Adrenal gland (tissue), 12 donors: ENCODE data around the gene DDR1. TPM values are rescaled to one million over a fixed set of nuclear protein-coding genes. Genes with fewer than 3 reads are reported as not detected.

ENCODE experiments used
- DNase-seq, 7 donors: peaks; one replicate each; pipeline ENCODE4 v3.0.0-alpha.2; 2019 to 2020
- H3K27ac ChIP-seq, 5 donors: fragments of 200-600 bp; sonication (generic) in 4 of 5; 1 replicate in 3 of 5; 2 replicates in 2 of 5; pipeline versions ENCODE4 v1.5.1 to v1.8.0; 2016 to 2020; ENCODE audit warnings: mild to moderate bottlenecking in 1 of 5
- H3K27me3 ChIP-seq: fragments of 200-600 bp; 2 replicates; pipeline ENCODE4 v1.8.0; 2021
- H3K36me3 ChIP-seq, 2 donors: fragments of 200-600 bp; replicated peaks in 1 of 2; 1 replicate in 1 of 2; 2 replicates in 1 of 2; pipeline versions ENCODE4 v1.5.1 to v1.8.0; 2018 to 2022
- H3K4me1 ChIP-seq, 2 donors: fragments of 200-600 bp; replicated peaks in 1 of 2; 1 replicate in 1 of 2; 2 replicates in 1 of 2; pipeline versions ENCODE4 v1.5.1 to v1.8.0; 2018 to 2021
- H3K4me3 ChIP-seq, 4 donors: fragments of 200-600 bp; sonication (generic) in 3 of 4; one replicate each; pipeline ENCODE4 v1.5.1; 2016 to 2018
- H3K9me3 ChIP-seq, 3 donors: fragments of 200-600 bp; sonication (generic) in 1 of 3; replicated peaks in 1 of 3; 1 replicate in 2 of 3; 2 replicates in 1 of 3; pipeline versions ENCODE4 v1.5.1 to v1.8.0; 2016 to 2021
- CTCF ChIP-seq, 6 experiments: fragments of 450-650 bp in 4 of 6; fragments of 200-600 bp in 2 of 6; sonication (generic) in 1 of 6; IDR thresholded peaks; 1 replicate in 5 of 6; 2 replicates in 1 of 6; pipeline versions ENCODE4 v1.5.1 to v1.8.0; 2016 to 2021; ENCODE audit warnings: antibody characterized with exemption in 6 of 6, mild to moderate bottlenecking in 2 of 6, moderate library complexity in 1 of 6
- POLR2A ChIP-seq, 2 donors: fragments of 450-650 bp; IDR thresholded peaks; one replicate each; pipeline ENCODE4 v1.6.1; 2017; ENCODE audit warnings: antibody characterized with exemption in 2 of 2, mild to moderate bottlenecking in 2 of 2, moderate library complexity in 1 of 2
- WGBS, 4 donors: extraction: QIAGEN DNeasy Blood & Tissue Kit in 2 of 4; methylation state at CpG; one replicate each; pipeline versions ENCODE4 v1.1.5 to v1.1.7; 2013 to 2017; 5-methylcytosine and 5-hydroxymethylcytosine counted together
- intact Hi-C, 2 donors: fragments of 100-400 bp; cut with DNase I; formaldehyde crosslinking; loops; one replicate each; pipeline versions ENCODE4 v1.14.1 to v1.15.0; 2022 to 2023
- polyA plus RNA-seq, 3 donors: library from polyadenylated mRNA; stranded (reverse); fragments of 200-250 nt in 2 of 3; fragments of 350-450 nt in 1 of 3; fragmentation: Illumina TruSeq in 1 of 3; extraction: RNeasy Lipid Tissue Mini Kit (QIAGEN cat#74804) in 1 of 3; gene quantifications; one replicate each; pipeline ENCODE4 v1.2.3, GENCODE V29; 2013 to 2014
- total RNA-seq, 9 donors: library from RNA; depleted of rRNA in 4 of 9; stranded (reverse); fragments of >200 nt in 4 of 9; fragments of 120-200 nt in 1 of 9; fragmentation: NEBNext Ultra II Directional in 1 of 9; extraction: Animal tissue kit (Norgen Biotek cat#: 25700) in 1 of 9; gene quantifications; one replicate each; pipeline versions ENCODE4 v1.1.0 to v1.2.4, GENCODE V29; 2013 to 2023
- donor health status: healthy with polysubstance abuse.
- donor health status: Bipolar disorder and iron deficiency.
- donor health status: DM: yes; HTN: yes; CAD: no.
- donor health status: DM: no; HTN: no; CAD: no.
- donor health status: DM: no; HTN: no; CAD: no.
- donor health status: DM: yes; HTN: yes; CAD: no.

Gene DDR1
- total and polyA plus RNA-seq, 12 donors, result 18.0 to 239 (median 63.9) TPM

GRCh38 chr6:30896541-30896940 lies 12.2 kb downstream of the DDR1 start:
- intact Hi-C loops, result no loop called here
- 88 to 98% (median 92%) methylated on average over 10 to 13 of the region's 13 CpGs for WGBS, 4 donors
- Histone ChIP-seq H3K27ac (no peak overlapping the region), H3K27me3 (no peaks in the 10 kb centered on the region), H3K36me3 (peaks cover 0 to 75% of the 10 kb centered on the region in 2 donors), H3K4me3 (no peak overlapping the region), H3K9me3 (no peaks in the 10 kb centered on the region), H3K4me1 (no peaks in the 10 kb centered on the region)
- no peak for TF ChIP-seq CTCF (IDR thresholded peaks at IDR 0.05)
- TF ChIP-seq POLR2A (IDR thresholded peaks at IDR 0.05), result no peak
- DNase-seq, result no peak

- Histone ChIP-seq H3K27ac (no peak overlapping the region), H3K36me3 (peaks cover 0 to 65% of the 10 kb centered on the region in 2 donors), H3K27me3 (no peaks in the 10 kb centered on the region), H3K4me1 (no peaks in the 10 kb centered on the region), H3K9me3 (no peaks in the 10 kb centered on the region), H3K4me3 (no peak overlapping the region)
- TF ChIP-seq CTCF (IDR thresholded peaks at IDR 0.05) (no peak), POLR2A (IDR thresholded peaks at IDR 0.05) (no peak)
- no peak for DNase-seq
- WGBS, 4 donors, result 84 to 97% (median 90%) methylated on average over 10 to 16 of the region's 16 CpGs
- intact Hi-C loops, result no loop called here
Measured at GRCh38 chr6:30897882-30898281, 13.6 kb downstream of the DDR1 start.

GRCh38 chr6:30898750-30899360 lies 14.5 kb downstream of the DDR1 start:
- DNase-seq, result no peak
- intact Hi-C loops, result no loop called here
- no peak overlapping the region for H3K4me3 ChIP-seq
- no peaks in the 10 kb centered on the region for H3K27me3 ChIP-seq
- no peak overlapping the region for H3K27ac ChIP-seq
- 80 to 93% (median 85%) methylated on average over 14 to 23 of the region's 23 CpGs for WGBS, 4 donors
- no peaks in the 10 kb centered on the region for H3K9me3 ChIP-seq
- H3K4me1 ChIP-seq, result no peaks in the 10 kb centered on the region
- peaks cover 0 to 56% of the 10 kb centered on the region in 2 donors for H3K36me3 ChIP-seq
- no peak for TF ChIP-seq CTCF (IDR thresholded peaks at IDR 0.05)
- TF ChIP-seq POLR2A (IDR thresholded peaks at IDR 0.05), result no peak

GRCh38 chr6:30900863-30901417 lies 16.6 kb downstream of the DDR1 start:
- TF ChIP-seq CTCF (IDR thresholded peaks at IDR 0.05), result no peak
- TF ChIP-seq POLR2A (IDR thresholded peaks at IDR 0.05), result no peak
- no peak for DNase-seq
- intact Hi-C loops, result no loop called here
- Histone ChIP-seq H3K27ac (no peak overlapping the region), H3K27me3 (no peaks in the 10 kb centered on the region), H3K4me1 (no peaks in the 10 kb centered on the region), H3K36me3 (peaks cover 0 to 36% of the 10 kb centered on the region in 2 donors), H3K9me3 (no peaks in the 10 kb centered on the region), H3K4me3 (no peak overlapping the region)
- WGBS, 4 donors, result 76 to 86% (median 83%) methylated on average over 1 of the region's 1 CpG
